Stomach (tissue), 9 donors: ENCODE data around the gene CACNA1I. TPM values are rescaled to one million over a fixed set of nuclear protein-coding genes. Genes with fewer than 3 reads are reported as not detected.

Experiments
- DNase-seq, 2 donors: peaks; one replicate each; pipeline versions ENCODE4 v3.0.0 to v3.0.0-alpha.2; 2013 to 2019
- H3K27ac ChIP-seq, 5 donors: fragments of 200-600 bp in 4 of 5; sonication (generic) in 4 of 5; one replicate each; pipeline ENCODE4 v1.5.1; 2013 to 2019; ENCODE audit warnings: mild to moderate bottlenecking in 1 of 5, moderate library complexity in 1 of 5
- H3K27me3 ChIP-seq, 3 donors: fragments of 200-600 bp; sonication (generic); one replicate each; pipeline ENCODE4 v1.5.1; 2017 to 2019; ENCODE audit warnings: mixed run types in 1 of 3
- H3K36me3 ChIP-seq, 4 donors: fragments of 200-600 bp; sonication (generic); 1 replicate in 3 of 4; 2 replicates in 1 of 4; pipeline ENCODE4 v1.5.1; 2016 to 2019
- H3K4me1 ChIP-seq, 4 donors: fragments of 200-600 bp; sonication (generic); one replicate each; pipeline ENCODE4 v1.5.1; 2016 to 2019
- H3K4me3 ChIP-seq, 4 donors: fragments of 200-600 bp; sonication (generic) in 3 of 4; one replicate each; pipeline ENCODE4 v1.5.1; 2016 to 2019; ENCODE audit warnings: mild to moderate bottlenecking in 1 of 4
- H3K9me3 ChIP-seq, 4 donors: fragments of 200-600 bp; sonication (generic); one replicate each; pipeline ENCODE4 v1.5.1; 2016 to 2019
- CTCF ChIP-seq, 7 experiments: fragments of 450-650 bp in 4 of 7; fragments of 200-600 bp in 3 of 7; sonication (generic) in 3 of 7; IDR thresholded peaks; one replicate each; pipeline ENCODE4 v1.5.1; 2016 to 2019; ENCODE audit warnings: antibody characterized with exemption in 7 of 7, control low read depth in 2 of 7, mild to moderate bottlenecking in 1 of 7
- EP300 ChIP-seq: sonication (generic); formaldehyde crosslinking; IDR thresholded peaks from one replicate; pipeline ENCODE4 v1.6.1; 2017; ENCODE audit warnings: antibody characterized with exemption
- POLR2A ChIP-seq, 4 donors: fragments of 450-650 bp; IDR thresholded peaks; one replicate each; pipeline ENCODE4 v1.6.1; 2016; ENCODE audit warnings: antibody characterized with exemption in 4 of 4, control low read depth in 2 of 4, mild to moderate bottlenecking in 1 of 4, moderate library complexity in 1 of 4
- POLR2AphosphoS5 ChIP-seq, 3 donors: sonication (generic); formaldehyde crosslinking; IDR thresholded peaks; one replicate each; pipeline ENCODE4 v1.6.1; 2016; ENCODE audit warnings: antibody characterized with exemption in 3 of 3
- WGBS, 5 donors: extraction: QIAGEN DNeasy Blood & Tissue Kit in 3 of 5; methylation state at CpG; one replicate each; pipeline versions ENCODE4 v1.1.5 to v1.1.7; 2013 to 2018; 5-methylcytosine and 5-hydroxymethylcytosine counted together
- intact Hi-C: fragments of 100-400 bp; cut with DNase I; formaldehyde crosslinking; loops from one replicate; pipeline ENCODE4 v1.15.1; 2023; ENCODE audit warnings: low total_unique reads
- polyA plus RNA-seq, 3 donors: library from polyadenylated mRNA; stranded (reverse); fragments of 200-250 nt; gene quantifications; one replicate each; pipeline ENCODE4 v1.2.3, GENCODE V29; 2013
- total RNA-seq, 5 donors: library from RNA; depleted of rRNA; stranded (reverse); fragments of >200 nt; gene quantifications; one replicate each; pipeline versions ENCODE4 v1.1.0 to v1.2.3, GENCODE V29; 2014 to 2016
- donor health status: healthy with polysubstance abuse.
- donor health status: Bipolar disorder and iron deficiency.
- donor health status: healthy.

The CACNA1I gene
- total and polyA plus RNA-seq, 8 donors: 0.06 to 4.0 (median 0.22) TPM; not detected in 2

- Histone ChIP-seq H3K27ac (no peak overlapping the region), H3K27me3 (peaks cover 0 to 58% (median 16%) of the 10 kb centered on the region in 3 donors), H3K9me3 (peaks cover 0 to 8% (median 8%) of the 10 kb centered on the region in 4 donors), H3K4me3 (no peak overlapping the region), H3K36me3 (no peaks in the 10 kb centered on the region), H3K4me1 (no peaks in the 10 kb centered on the region)
- WGBS, 5 donors: 91 to 99% (median 93%) methylated on average over 10 of the region's 10 CpGs
- no peak for DNase-seq
- intact Hi-C loops: no loop called here
- TF ChIP-seq POLR2AphosphoS5 (IDR thresholded peaks at IDR 0.05) (no peak), EP300 (no peak), CTCF (IDR thresholded peaks at IDR 0.05) (no peak), POLR2A (IDR thresholded peaks at IDR 0.05) (no peak)
Observed at GRCh38 chr22:39654131-39654926, 83.8 kb downstream of the CACNA1I start.

- Histone ChIP-seq H3K27me3 (peaks cover 0 to 65% (median 16%) of the 10 kb centered on the region in 3 donors), H3K4me1 (no peaks in the 10 kb centered on the region), H3K36me3 (no peaks in the 10 kb centered on the region), H3K27ac (no peak overlapping the region), H3K9me3 (peaks cover 0 to 8% (median 8%) of the 10 kb centered on the region in 4 donors), H3K4me3 (no peak overlapping the region)
- no peak for TF ChIP-seq EP300
- TF ChIP-seq POLR2AphosphoS5 (IDR thresholded peaks at IDR 0.05): no peak
- no peak for TF ChIP-seq CTCF (IDR thresholded peaks at IDR 0.05)
- WGBS, 5 donors: 38 to 52% (median 51%) methylated on average over 8 of the region's 8 CpGs
- intact Hi-C loops: no loop called here
- DNase-seq: no peak
Observed at GRCh38 chr22:39655004-39655579, 84.5 kb downstream of the CACNA1I start.

GRCh38 chr22:39655831-39656230 is 85.3 kb downstream of the CACNA1I start:
- peaks cover 0 to 8% (median 8%) of the 10 kb centered on the region in 4 donors for H3K9me3 ChIP-seq
- TF ChIP-seq EP300 (no peak), CTCF (IDR thresholded peaks at IDR 0.05) (no peak), POLR2AphosphoS5 (IDR thresholded peaks at IDR 0.05) (no peak), POLR2A (IDR thresholded peaks at IDR 0.05) (no peak)
- H3K36me3 ChIP-seq: no peaks in the 10 kb centered on the region
- no peak overlapping the region for H3K27ac ChIP-seq
- peak in 1 of 2 donors; percentile 27 for DNase-seq
- H3K4me3 ChIP-seq: no peak overlapping the region
- intact Hi-C loops: no loop called here
- WGBS, 5 donors: 37 to 42% (median 42%) methylated on average over 15 of the region's 15 CpGs
- no peaks in the 10 kb centered on the region for H3K4me1 ChIP-seq
- H3K27me3 ChIP-seq: peaks cover 0 to 73% (median 23%) of the 10 kb centered on the region in 3 donors

- Histone ChIP-seq H3K4me3 (no peak overlapping the region), H3K27ac (no peak overlapping the region), H3K36me3 (no peaks in the 10 kb centered on the region), H3K4me1 (peaks cover under 1 to 4% (median 2%) of the 10 kb centered on the region in 4 donors), H3K27me3 (peaks cover 8 to 81% (median 33%) of the 10 kb centered on the region in 3 donors), H3K9me3 (peaks cover 0 to under 1% (median under 1%) of the 10 kb centered on the region in 4 donors)
- 46 to 54% (median 47%) methylated on average over 16 to 17 of the region's 17 CpGs for WGBS, 5 donors
- TF ChIP-seq CTCF (IDR thresholded peaks at IDR 0.05) (no peak), EP300 (no peak), POLR2A (IDR thresholded peaks at IDR 0.05) (no peak), POLR2AphosphoS5 (IDR thresholded peaks at IDR 0.05) (no peak)
- intact Hi-C loops: no loop called here
- no peak for DNase-seq
Observed at GRCh38 chr22:39656495-39657490, 86.2 kb downstream of the CACNA1I start.
